Panc1 (cell line): ENCODE results near the gene HSPB7.

Source experiments
- POLR2AphosphoS5 ChIP-seq: IDR thresholded peaks from 2 replicates; pipeline ENCODE4 v1.6.1; 2012; ENCODE audit warnings: mild to moderate bottlenecking, low read depth, low read length, moderate library complexity
- TCF7L2 ChIP-seq: IDR thresholded peaks from 2 replicates; pipeline ENCODE4 v1.6.1; 2011; ENCODE audit warnings: mild to moderate bottlenecking, low read depth, low read length, inconsistent platforms
- TF ChIP-seq, protein P1 (sequence below): fragments of 450-650 bp; IDR thresholded peaks from 2 replicates; pipeline ENCODE4 v1.5.1; 2017; ENCODE audit warnings: mild to moderate bottlenecking
- TF ChIP-seq, protein P2 (sequence below), 2 experiments: IDR thresholded peaks; 2 replicates each; pipeline ENCODE4 v1.6.1; 2011 to 2012; ENCODE audit warnings: low read depth in 2 of 2, control low read depth in 1 of 2, low read length in 1 of 2, mild to moderate bottlenecking in 1 of 2, moderate library complexity in 1 of 2; ENCODE audit not compliant: insufficient read depth in 1 of 2

DNA sequence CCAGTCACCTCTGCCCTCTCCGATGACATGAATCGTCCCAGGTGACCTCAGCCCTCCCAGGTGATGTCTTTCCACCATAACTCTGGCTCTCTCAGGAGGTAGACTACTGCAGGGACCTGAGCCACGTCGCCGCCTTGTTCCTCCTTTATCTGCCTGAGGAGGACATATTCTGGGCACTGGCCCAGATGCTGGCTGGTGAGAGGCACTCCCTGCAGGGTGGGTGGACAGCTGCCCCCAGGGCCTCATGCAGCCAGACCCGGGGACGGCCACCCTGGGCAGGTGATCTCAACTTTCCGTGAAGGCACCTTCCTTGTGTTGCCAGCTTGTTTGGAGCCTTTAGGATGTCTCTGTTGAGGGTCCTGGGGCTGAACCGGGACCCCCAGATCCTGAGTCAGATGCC is 28.1 kb downstream of the HSPB7 start:
- TF ChIP-seq TCF7L2 (no peak), POLR2AphosphoS5 (no peak)
- TF ChIP-seq, protein P1, sequence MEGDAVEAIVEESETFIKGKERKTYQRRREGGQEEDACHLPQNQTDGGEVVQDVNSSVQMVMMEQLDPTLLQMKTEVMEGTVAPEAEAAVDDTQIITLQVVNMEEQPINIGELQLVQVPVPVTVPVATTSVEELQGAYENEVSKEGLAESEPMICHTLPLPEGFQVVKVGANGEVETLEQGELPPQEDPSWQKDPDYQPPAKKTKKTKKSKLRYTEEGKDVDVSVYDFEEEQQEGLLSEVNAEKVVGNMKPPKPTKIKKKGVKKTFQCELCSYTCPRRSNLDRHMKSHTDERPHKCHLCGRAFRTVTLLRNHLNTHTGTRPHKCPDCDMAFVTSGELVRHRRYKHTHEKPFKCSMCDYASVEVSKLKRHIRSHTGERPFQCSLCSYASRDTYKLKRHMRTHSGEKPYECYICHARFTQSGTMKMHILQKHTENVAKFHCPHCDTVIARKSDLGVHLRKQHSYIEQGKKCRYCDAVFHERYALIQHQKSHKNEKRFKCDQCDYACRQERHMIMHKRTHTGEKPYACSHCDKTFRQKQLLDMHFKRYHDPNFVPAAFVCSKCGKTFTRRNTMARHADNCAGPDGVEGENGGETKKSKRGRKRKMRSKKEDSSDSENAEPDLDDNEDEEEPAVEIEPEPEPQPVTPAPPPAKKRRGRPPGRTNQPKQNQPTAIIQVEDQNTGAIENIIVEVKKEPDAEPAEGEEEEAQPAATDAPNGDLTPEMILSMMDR: no peak
- TF ChIP-seq, protein P2, sequence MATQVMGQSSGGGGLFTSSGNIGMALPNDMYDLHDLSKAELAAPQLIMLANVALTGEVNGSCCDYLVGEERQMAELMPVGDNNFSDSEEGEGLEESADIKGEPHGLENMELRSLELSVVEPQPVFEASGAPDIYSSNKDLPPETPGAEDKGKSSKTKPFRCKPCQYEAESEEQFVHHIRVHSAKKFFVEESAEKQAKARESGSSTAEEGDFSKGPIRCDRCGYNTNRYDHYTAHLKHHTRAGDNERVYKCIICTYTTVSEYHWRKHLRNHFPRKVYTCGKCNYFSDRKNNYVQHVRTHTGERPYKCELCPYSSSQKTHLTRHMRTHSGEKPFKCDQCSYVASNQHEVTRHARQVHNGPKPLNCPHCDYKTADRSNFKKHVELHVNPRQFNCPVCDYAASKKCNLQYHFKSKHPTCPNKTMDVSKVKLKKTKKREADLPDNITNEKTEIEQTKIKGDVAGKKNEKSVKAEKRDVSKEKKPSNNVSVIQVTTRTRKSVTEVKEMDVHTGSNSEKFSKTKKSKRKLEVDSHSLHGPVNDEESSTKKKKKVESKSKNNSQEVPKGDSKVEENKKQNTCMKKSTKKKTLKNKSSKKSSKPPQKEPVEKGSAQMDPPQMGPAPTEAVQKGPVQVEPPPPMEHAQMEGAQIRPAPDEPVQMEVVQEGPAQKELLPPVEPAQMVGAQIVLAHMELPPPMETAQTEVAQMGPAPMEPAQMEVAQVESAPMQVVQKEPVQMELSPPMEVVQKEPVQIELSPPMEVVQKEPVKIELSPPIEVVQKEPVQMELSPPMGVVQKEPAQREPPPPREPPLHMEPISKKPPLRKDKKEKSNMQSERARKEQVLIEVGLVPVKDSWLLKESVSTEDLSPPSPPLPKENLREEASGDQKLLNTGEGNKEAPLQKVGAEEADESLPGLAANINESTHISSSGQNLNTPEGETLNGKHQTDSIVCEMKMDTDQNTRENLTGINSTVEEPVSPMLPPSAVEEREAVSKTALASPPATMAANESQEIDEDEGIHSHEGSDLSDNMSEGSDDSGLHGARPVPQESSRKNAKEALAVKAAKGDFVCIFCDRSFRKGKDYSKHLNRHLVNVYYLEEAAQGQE (IDR thresholded peaks at IDR 0.05; ENCODE audit: insufficient read depth in 1 of 2, low read depth in 2 of 2, low read length in 1 of 2): no peak
